Fibroblast of pulmonary artery (primary cell): ENCODE results near the gene GJB6.

Experiments
- DNase-seq: peaks from one replicate; pipeline ENCODE4 v3.0.0-alpha.2; 2010; ENCODE audit warnings: low read depth
- H3K4me3 ChIP-seq: replicated peaks from 2 replicates; pipeline ENCODE4 v1.5.1; 2011; ENCODE audit warnings: low read depth, mild to moderate bottlenecking, control low read depth, low read length, moderate library complexity
- TF ChIP-seq, protein P1 (sequence below): IDR thresholded peaks from 2 replicates; pipeline ENCODE4 v1.5.1; 2011; ENCODE audit warnings: mild to moderate bottlenecking, control low read depth, low read length, inconsistent platforms; ENCODE audit errors: missing control alignments

Gene GJB6

GRCh38 chr13:20264271-20265018 lies 32.3 kb upstream of the GJB6 start:
- H3K4me3 ChIP-seq: no peak overlapping the region
- no peak for DNase-seq
- TF ChIP-seq, protein P1, sequence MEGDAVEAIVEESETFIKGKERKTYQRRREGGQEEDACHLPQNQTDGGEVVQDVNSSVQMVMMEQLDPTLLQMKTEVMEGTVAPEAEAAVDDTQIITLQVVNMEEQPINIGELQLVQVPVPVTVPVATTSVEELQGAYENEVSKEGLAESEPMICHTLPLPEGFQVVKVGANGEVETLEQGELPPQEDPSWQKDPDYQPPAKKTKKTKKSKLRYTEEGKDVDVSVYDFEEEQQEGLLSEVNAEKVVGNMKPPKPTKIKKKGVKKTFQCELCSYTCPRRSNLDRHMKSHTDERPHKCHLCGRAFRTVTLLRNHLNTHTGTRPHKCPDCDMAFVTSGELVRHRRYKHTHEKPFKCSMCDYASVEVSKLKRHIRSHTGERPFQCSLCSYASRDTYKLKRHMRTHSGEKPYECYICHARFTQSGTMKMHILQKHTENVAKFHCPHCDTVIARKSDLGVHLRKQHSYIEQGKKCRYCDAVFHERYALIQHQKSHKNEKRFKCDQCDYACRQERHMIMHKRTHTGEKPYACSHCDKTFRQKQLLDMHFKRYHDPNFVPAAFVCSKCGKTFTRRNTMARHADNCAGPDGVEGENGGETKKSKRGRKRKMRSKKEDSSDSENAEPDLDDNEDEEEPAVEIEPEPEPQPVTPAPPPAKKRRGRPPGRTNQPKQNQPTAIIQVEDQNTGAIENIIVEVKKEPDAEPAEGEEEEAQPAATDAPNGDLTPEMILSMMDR: no peak

GRCh38 chr13:20263393-20264044 lies 31.4 kb upstream of the GJB6 start:
- no peak for DNase-seq
- TF ChIP-seq, protein P1: no peak
- no peak overlapping the region for H3K4me3 ChIP-seq

- H3K4me3 ChIP-seq: no peak overlapping the region
- no peak for DNase-seq
- TF ChIP-seq, protein P1: no peak
These were observed 26.8 kb upstream of the GJB6 start for GRCh38 chr13:20258963-20259288.

GRCh38 chr13:20258208-20258962 lies 26.3 kb upstream of the GJB6 start:
- TF ChIP-seq, protein P1: no peak
- no peak overlapping the region for H3K4me3 ChIP-seq
- no peak for DNase-seq

GRCh38 chr13:20254076-20254475 lies 22.0 kb upstream of the GJB6 start:
- TF ChIP-seq, protein P1: no peak
- DNase-seq: no peak

GRCh38 chr13:20249913-20250312 lies 17.8 kb upstream of the GJB6 start:
- TF ChIP-seq, protein P1: no peak
- no peak for DNase-seq
- no peak overlapping the region for H3K4me3 ChIP-seq

More at GRCh38 chr13:20254076-20254475, 22.0 kb upstream of the GJB6 start:
- H3K4me3 ChIP-seq: no peak overlapping the region
